ENCODE results near the gene MYH14.
"Not testable (repeated sequence)": the region's sequence is repeated elsewhere in the genome, so short reads cannot be mapped to it uniquely, and the experiment has no call there.

The MYH14 gene

GRCh38 chr19:50340331-50340730 is 136.9 kb downstream of the MYH14 start:
- no peak for TF ChIP-seq CTCF (IDR thresholded peaks at IDR 0.05; ENCODE audit: low read depth, low read length)
- no peak overlapping the region for H3K4me3 ChIP-seq (ENCODE audit: low read depth, low read length)

GRCh38 chr19:50341091-50341564 is 137.7 kb downstream of the MYH14 start:
- TF ChIP-seq CTCF (IDR thresholded peaks at IDR 0.05; ENCODE audit: low read depth, low read length): no peak
- no peak overlapping the region for H3K4me3 ChIP-seq (ENCODE audit: low read depth, low read length)

- H3K4me3 ChIP-seq (ENCODE audit: low read depth, low read length): no peak overlapping the region
- no peak for TF ChIP-seq CTCF (IDR thresholded peaks at IDR 0.05; ENCODE audit: low read depth, low read length)
Measured at GRCh38 chr19:50344661-50345318, 141.4 kb downstream of the MYH14 start.

GRCh38 chr19:50347089-50347581 is 143.7 kb downstream of the MYH14 start:
- H3K4me3 ChIP-seq (ENCODE audit: low read depth, low read length): not testable (repeated sequence)

GRCh38 chr19:50349277-50350057 is 146.0 kb downstream of the MYH14 start:
- no peak overlapping the region for H3K4me3 ChIP-seq (ENCODE audit: low read depth, low read length)
- no peak for TF ChIP-seq CTCF (IDR thresholded peaks at IDR 0.05; ENCODE audit: low read depth, low read length)

- TF ChIP-seq CTCF (IDR thresholded peaks at IDR 0.05; ENCODE audit: low read depth, low read length): no peak
- H3K4me3 ChIP-seq (ENCODE audit: low read depth, low read length): no peak overlapping the region
Measured at GRCh38 chr19:50352242-50352641, 148.8 kb downstream of the MYH14 start.

- not testable (repeated sequence) for H3K4me3 ChIP-seq (ENCODE audit: low read depth, low read length)
Measured at GRCh38 chr19:50353487-50353880, 150.1 kb downstream of the MYH14 start.

GRCh38 chr19:50356691-50357177 is 153.3 kb downstream of the MYH14 start:
- no peak for TF ChIP-seq CTCF (IDR thresholded peaks at IDR 0.05; ENCODE audit: low read depth, low read length)
- no peak overlapping the region for H3K4me3 ChIP-seq (ENCODE audit: low read depth, low read length)

Data from WI38 (cell line).